CD4-positive, CD25-positive, alpha-beta regulatory T cell (primary cell): ENCODE data around the gene OAF. TPM values are rescaled to one million over a fixed set of nuclear protein-coding genes. Genes with fewer than 3 reads are reported as not detected.

Experiments used
- ATAC-seq, 2 donors: fragments of 150-1000 bp; cut with Tn5 transposase; one replicate each; pipeline ENCODE4 v1.10.0; 2021; ENCODE audit warnings: low read depth in 2 of 2, moderate number of reproducible peaks in 2 of 2, moderate library complexity in 1 of 2
- DNase-seq, 3 donors: peaks; one replicate each; pipeline versions ENCODE4 v3.0.0 to v3.0.0-alpha.2; 2012 to 2022; ENCODE audit warnings: mixed read lengths in 1 of 3
- H3K27ac ChIP-seq: one replicate; pipeline ENCODE4 v1.7.0; 2013; ENCODE audit warnings: mild to moderate bottlenecking, low read length; ENCODE audit not compliant: insufficient read depth, poor library complexity, severe bottlenecking
- H3K27me3 ChIP-seq: one replicate; pipeline ENCODE4 v1.7.0; 2013; ENCODE audit warnings: low read length; ENCODE audit not compliant: control insufficient read depth, insufficient read depth
- H3K36me3 ChIP-seq: one replicate; pipeline ENCODE4 v1.7.0; 2013; ENCODE audit warnings: mild to moderate bottlenecking, low read length, moderate library complexity; ENCODE audit not compliant: control insufficient read depth, insufficient read depth
- H3K4me1 ChIP-seq: 2 replicates; pipeline ENCODE4 v1.7.0; 2013; ENCODE audit warnings: mild to moderate bottlenecking, low read length; ENCODE audit not compliant: insufficient read depth, control insufficient read depth, poor library complexity, severe bottlenecking
- H3K4me3 ChIP-seq: one replicate; pipeline ENCODE4 v1.7.0; 2013; ENCODE audit warnings: low read depth, mild to moderate bottlenecking, low read length, moderate library complexity
- H3K9me3 ChIP-seq, 2 experiments: 1 replicate in 1 of 2; 2 replicates in 1 of 2; pipeline ENCODE4 v1.7.0; 2013; ENCODE audit warnings: low read length in 2 of 2, mild to moderate bottlenecking in 1 of 2, moderate library complexity in 1 of 2; ENCODE audit not compliant: control insufficient read depth in 2 of 2
- H3K27ac Mint-ChIP-seq, 3 donors: one replicate each; pipeline ENCODE4 v1.8.0; 2020 to 2022; ENCODE audit warnings: mild to moderate bottlenecking in 3 of 3, mixed read lengths in 3 of 3, moderate library complexity in 2 of 3
- H3K27me3 Mint-ChIP-seq: one replicate; pipeline ENCODE4 v1.8.0; 2022; ENCODE audit warnings: mild to moderate bottlenecking, mixed read lengths
- H3K36me3 Mint-ChIP-seq: one replicate; pipeline ENCODE4 v1.8.0; 2020; ENCODE audit warnings: mixed read lengths
- H3K4me1 Mint-ChIP-seq, 4 donors: one replicate each; pipeline ENCODE4 v1.8.0; 2020 to 2022; ENCODE audit warnings: mixed read lengths in 4 of 4, mild to moderate bottlenecking in 1 of 4
- H3K4me3 Mint-ChIP-seq, 4 donors: one replicate each; pipeline ENCODE4 v1.8.0; 2020 to 2022; ENCODE audit warnings: mild to moderate bottlenecking in 4 of 4, mixed read lengths in 4 of 4, moderate library complexity in 3 of 4
- H3K9me3 Mint-ChIP-seq, 7 donors: one replicate each; pipeline ENCODE4 v1.8.0; 2020 to 2022; ENCODE audit warnings: mixed read lengths in 7 of 7, mild to moderate bottlenecking in 3 of 7, moderate library complexity in 2 of 7
- polyA plus RNA-seq, 4 donors: library from polyadenylated mRNA; unstranded; fragments of 300-500 nt; fragmentation: Illumina TruSeq; gene quantifications; one replicate each; pipeline ENCODE4 v1.2.3, GENCODE V29; 2021
- total RNA-seq: library from RNA; stranded (reverse); gene quantifications from one replicate; pipeline ENCODE4 v1.2.3, GENCODE V29; 2022

The OAF gene
- total and polyA plus RNA-seq, 5 donors from 2014 or later = 0.38 to 1.2 (median 0.54) TPM

DNA sequence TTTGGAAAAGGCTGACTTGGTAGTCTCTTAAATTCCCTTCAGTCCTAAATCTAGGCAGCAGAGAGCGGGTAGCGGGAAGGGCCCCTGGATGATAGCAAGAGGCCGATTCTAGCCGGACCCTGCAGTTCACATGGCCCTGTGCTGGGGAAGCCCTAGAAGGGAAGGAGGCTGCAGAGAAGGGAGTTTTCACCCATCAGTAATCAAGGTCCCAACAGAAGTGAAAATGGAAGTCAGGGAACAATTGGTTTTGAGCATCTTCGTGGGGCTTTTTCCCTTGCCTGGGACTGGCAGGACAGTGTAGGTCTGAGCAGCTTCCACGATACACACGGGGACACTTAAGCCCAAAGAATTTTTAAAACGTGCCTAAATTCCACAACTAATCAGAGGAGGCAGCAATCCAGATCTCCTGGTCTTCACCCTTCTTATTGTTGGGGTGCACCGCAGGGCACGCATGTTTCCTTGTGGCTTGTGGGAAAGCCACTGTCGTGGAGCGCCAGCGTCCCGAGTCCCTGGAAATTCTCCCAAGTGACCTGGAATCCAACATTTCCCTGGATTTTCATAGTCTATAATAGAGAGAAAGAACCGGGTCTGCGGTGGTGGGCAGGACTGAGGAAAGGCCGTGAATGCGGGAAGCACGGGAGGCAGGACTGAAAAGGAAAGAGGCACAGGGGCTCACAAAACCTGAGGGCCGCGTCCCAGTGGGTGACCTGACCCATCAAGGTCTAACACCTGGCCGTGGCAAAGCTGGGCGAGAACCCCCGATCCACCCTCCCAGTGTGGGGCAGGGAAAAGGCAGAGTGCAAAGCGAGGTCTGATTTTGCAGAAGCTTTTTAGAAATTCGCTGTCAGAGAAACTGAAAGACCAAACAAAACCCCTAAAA, 846 bp upstream of the OAF start:
- Mint-ChIP-seq H3K4me3 (peak overlapping the region; percentile 85 to 89 (median 88)), H3K4me1 (peaks cover 0 to 23% (median 8%) of the 10 kb centered on the region in 4 donors), H3K27ac (peak overlapping the region in 2 of 3 donors; percentile 70 to 88), H3K36me3 (no peaks in the 10 kb centered on the region), H3K9me3 (peaks cover 0 to 6% (median 0%) of the 10 kb centered on the region in 7 donors), H3K27me3 (peaks cover 61% of the 10 kb centered on the region)
- Histone ChIP-seq H3K4me1 (peaks cover 13% of the 10 kb centered on the region), H3K27me3 (peaks cover 12% of the 10 kb centered on the region), H3K9me3 (no peaks in the 10 kb centered on the region), H3K27ac (no peak overlapping the region), H3K36me3 (no peaks in the 10 kb centered on the region), H3K4me3 (peak overlapping the region; percentile 59)
- DNase-seq = no peak
- ATAC-seq = no peak

DNA sequence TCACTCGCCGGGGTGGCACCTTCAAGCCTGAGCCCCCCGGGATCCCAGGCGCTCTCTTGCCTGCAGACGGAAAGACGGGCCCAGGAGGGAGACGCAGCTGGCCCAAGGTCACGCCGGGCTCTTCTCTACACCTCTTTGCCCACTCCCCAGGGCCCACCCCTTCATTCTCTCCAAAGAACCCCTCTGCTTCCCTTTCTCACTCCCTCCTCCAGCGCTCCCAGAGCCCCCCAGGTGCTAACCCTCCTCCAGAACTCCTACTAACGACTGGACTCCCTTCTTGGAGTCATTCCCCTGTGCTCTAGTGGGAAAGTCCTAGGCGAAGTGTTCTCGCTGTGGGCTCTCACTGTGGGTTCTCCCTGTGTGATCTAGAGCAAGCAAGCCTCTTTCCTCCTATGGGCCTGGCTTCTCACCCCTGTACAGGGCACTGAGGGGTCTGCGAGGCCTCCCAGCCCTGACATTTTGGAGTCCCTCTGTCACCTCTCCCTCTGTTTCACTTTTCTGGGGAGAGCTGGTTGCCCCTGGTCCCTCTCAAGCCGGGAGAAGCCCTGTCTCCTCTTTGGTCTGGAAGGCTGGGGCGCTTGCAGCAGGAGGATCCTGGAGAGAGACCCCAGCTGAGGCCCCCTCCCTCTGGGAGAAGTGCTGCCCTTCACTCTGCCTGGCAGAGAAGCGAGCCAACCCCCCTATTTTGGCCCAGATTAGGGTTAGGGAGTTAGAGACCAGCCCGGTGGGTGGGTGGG, 858 bp downstream of the OAF start:
- no peak overlapping the region for H3K27ac ChIP-seq
- ATAC-seq (no peak), DNase-seq (no peak)
- H3K4me1 Mint-ChIP-seq = peaks cover 0 to 23% (median 8%) of the 10 kb centered on the region in 4 donors
- peaks cover 13% of the 10 kb centered on the region for H3K4me1 ChIP-seq
- no peaks in the 10 kb centered on the region for H3K36me3 ChIP-seq
- H3K27ac Mint-ChIP-seq = peak overlapping the region; percentile 48 to 82 (median 80)
- H3K9me3 Mint-ChIP-seq = peaks cover 0 to 6% (median 0%) of the 10 kb centered on the region in 7 donors
- H3K36me3 Mint-ChIP-seq = no peaks in the 10 kb centered on the region
- peaks cover 58% of the 10 kb centered on the region for H3K27me3 Mint-ChIP-seq
- H3K27me3 ChIP-seq = peaks cover 10% of the 10 kb centered on the region
- H3K9me3 ChIP-seq = no peaks in the 10 kb centered on the region
- H3K4me3 Mint-ChIP-seq = peak overlapping the region; percentile 81 to 94 (median 91)
- no peak overlapping the region for H3K4me3 ChIP-seq

DNA sequence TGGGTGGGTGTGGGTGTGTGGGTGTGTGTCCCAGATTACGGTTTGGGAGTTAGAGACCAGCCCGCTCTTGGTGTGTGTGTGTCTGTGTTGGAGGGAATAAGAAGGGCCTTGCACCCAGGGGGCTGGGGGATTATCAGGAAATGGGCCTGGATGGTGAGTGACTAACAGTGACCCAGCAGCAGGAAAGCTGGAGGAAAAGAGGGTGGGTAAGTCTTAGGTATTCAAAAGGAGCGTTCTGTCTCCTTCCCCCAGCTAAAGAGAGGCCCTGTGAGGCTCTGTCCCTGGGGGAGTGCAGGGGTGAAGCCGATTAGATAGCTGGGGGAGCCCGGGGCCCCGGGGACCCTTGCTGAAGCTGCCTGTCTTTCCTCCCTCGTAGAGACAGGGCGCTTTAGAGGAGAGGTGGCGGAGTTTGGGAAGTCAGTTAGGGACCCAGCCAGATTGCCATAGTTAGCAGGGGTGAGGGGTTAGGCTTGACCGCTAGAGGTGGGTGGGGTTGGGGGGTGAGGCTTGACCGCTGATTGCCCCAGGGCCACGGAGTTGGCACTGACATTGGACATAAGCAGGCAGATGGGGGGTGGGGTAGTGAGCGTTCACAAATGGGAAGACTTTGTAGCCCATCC, 1.5 kb downstream of the OAF start:
- Histone ChIP-seq H3K36me3 (no peaks in the 10 kb centered on the region), H3K9me3 (no peaks in the 10 kb centered on the region), H3K4me3 (no peak overlapping the region), H3K4me1 (peaks cover 13% of the 10 kb centered on the region), H3K27me3 (peaks cover 10% of the 10 kb centered on the region), H3K27ac (no peak overlapping the region)
- peaks cover 0 to 23% (median 8%) of the 10 kb centered on the region in 4 donors for H3K4me1 Mint-ChIP-seq
- peaks cover 0 to 6% (median 0%) of the 10 kb centered on the region in 7 donors for H3K9me3 Mint-ChIP-seq
- H3K4me3 Mint-ChIP-seq = peak overlapping the region; percentile 61 to 81 (median 76)
- no peaks in the 10 kb centered on the region for H3K36me3 Mint-ChIP-seq
- H3K27ac Mint-ChIP-seq = no peak overlapping the region
- no peak for DNase-seq
- no peak for ATAC-seq
- peaks cover 54% of the 10 kb centered on the region for H3K27me3 Mint-ChIP-seq

DNA sequence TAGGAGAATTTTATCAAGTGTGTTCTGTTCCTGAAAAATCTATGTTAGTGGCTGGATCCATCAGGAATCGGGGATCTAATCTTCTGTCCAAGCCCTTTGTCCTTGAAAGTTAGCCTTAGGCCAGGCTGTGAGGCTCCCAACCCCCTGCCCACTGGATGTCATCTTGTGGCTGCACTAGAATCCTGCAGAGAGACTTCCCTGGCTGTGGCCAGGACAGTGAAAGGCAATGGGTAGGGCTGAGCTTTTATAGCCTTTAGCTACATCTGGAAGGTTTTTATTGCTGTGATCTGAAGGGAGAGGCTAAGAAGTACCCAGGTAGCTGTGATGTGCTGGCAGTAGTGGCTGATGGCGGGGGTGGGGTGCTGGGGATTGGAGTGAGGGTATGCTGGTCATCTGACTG, 2.1 kb downstream of the OAF start:
- Mint-ChIP-seq H3K27ac (no peak overlapping the region), H3K36me3 (no peaks in the 10 kb centered on the region)
- ATAC-seq = no peak

DNA sequence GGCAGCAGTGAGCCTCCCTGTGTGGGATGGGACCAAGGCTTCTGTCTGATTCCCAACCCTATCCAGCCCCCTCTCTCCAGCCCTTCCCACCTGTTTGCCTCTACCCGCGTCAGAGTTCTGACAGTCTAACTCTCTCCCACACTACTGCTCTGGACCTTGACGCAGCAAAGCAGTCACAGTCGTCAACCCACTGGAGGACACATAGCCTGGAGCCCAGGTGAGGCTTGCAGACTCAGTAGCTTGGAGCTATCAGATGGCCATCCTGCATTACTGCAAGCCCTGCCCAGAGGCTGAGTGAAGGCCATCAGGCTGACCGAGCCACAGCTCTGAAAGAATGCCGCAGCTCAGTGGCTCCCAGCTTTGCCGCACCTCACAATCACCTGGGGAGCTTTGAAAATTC, 3.7 kb downstream of the OAF start:
- Histone ChIP-seq H3K36me3 (no peaks in the 10 kb centered on the region), H3K27ac (no peak overlapping the region), H3K27me3 (peaks cover 4% of the 10 kb centered on the region), H3K9me3 (no peaks in the 10 kb centered on the region), H3K4me1 (peaks cover 13% of the 10 kb centered on the region), H3K4me3 (no peak overlapping the region)
- peak overlapping the region in 1 of 4 donors; percentile 43 for H3K4me3 Mint-ChIP-seq
- H3K36me3 Mint-ChIP-seq = no peaks in the 10 kb centered on the region
- H3K9me3 Mint-ChIP-seq = peaks cover 0 to 4% (median 0%) of the 10 kb centered on the region in 7 donors
- peaks cover 0 to 21% (median 8%) of the 10 kb centered on the region in 4 donors for H3K4me1 Mint-ChIP-seq
- peaks cover 32% of the 10 kb centered on the region for H3K27me3 Mint-ChIP-seq
- ATAC-seq (no peak), DNase-seq (no peak)
- H3K27ac Mint-ChIP-seq = no peak overlapping the region

More for the DNA sequence above, 2.1 kb downstream of the OAF start:
- no peak for DNase-seq
- Histone ChIP-seq H3K4me1 (peaks cover 13% of the 10 kb centered on the region), H3K36me3 (no peaks in the 10 kb centered on the region), H3K9me3 (no peaks in the 10 kb centered on the region), H3K4me3 (no peak overlapping the region), H3K27me3 (peaks cover 7% of the 10 kb centered on the region), H3K27ac (no peak overlapping the region)
- H3K27me3 Mint-ChIP-seq = peaks cover 49% of the 10 kb centered on the region
- peaks cover 0 to 23% (median 8%) of the 10 kb centered on the region in 4 donors for H3K4me1 Mint-ChIP-seq
- H3K4me3 Mint-ChIP-seq = peak overlapping the region in 3 of 4 donors; percentile 52 to 69 (median 61)
- H3K9me3 Mint-ChIP-seq = peaks cover 0 to 6% (median 0%) of the 10 kb centered on the region in 7 donors

DNA sequence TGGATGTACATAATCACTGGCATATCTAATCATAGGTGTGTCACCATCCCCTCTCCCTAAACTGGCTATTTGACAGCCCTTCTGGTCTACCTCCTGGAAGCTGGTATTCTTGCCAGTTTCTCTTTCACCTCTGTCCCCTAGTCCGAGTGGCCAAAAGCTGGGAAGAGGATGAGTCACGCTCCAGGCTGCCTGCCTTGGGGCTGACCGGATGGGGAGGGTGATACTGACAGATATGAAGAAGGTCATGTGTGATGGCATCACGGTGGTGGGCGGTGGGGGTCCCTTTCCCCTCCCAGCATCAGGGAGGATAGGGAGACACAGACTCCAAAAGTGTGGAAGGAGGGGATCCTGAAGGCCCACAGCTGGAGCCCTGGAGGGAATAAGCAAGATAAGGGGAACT, 4.8 kb downstream of the OAF start:
- Mint-ChIP-seq H3K9me3 (peaks cover 0 to 3% (median 0%) of the 10 kb centered on the region in 7 donors), H3K4me1 (peaks cover 0 to 12% (median 1%) of the 10 kb centered on the region in 4 donors), H3K27ac (no peak overlapping the region), H3K27me3 (peaks cover 28% of the 10 kb centered on the region), H3K36me3 (no peaks in the 10 kb centered on the region), H3K4me3 (no peak overlapping the region)
- H3K27ac ChIP-seq = no peak overlapping the region
- no peaks in the 10 kb centered on the region for H3K36me3 ChIP-seq
- no peak overlapping the region for H3K4me3 ChIP-seq
- DNase-seq (no peak), ATAC-seq (no peak)
- peaks cover 6% of the 10 kb centered on the region for H3K4me1 ChIP-seq
- H3K9me3 ChIP-seq = no peaks in the 10 kb centered on the region
- H3K27me3 ChIP-seq = peaks cover 2% of the 10 kb centered on the region

DNA sequence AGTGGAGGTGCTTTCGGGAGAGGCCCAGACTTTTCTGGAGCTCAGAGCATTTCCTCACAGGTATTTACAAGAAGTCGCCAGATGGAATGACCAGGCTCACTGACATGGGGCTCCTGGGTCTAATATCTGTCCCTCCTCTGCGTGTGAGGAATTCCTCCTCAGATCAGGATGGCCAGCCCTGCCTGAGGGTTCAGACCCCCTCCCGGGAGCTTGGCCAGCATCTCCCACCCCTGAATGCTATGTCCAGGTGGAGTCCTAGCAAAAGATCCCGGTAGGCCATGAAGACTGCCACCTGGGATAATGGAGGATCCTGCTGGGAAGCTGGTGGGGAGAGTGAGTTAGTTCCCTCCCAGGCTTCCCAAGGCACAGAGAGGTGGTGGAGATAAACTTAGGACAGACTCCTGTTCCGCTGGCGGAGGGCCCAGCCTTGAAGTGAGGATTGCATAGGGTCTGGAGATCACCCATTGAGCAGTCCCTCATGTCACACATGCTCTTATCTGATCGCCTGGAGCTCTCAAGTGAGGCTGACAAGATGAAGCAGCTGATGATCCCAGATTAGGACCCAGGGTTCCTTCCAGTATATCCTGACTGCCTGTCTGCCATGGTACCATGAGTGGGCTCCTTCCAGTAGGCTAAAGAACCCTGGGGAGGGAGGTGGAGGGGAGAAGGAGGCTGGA, 5.7 kb downstream of the OAF start:
- Mint-ChIP-seq H3K27me3 (peaks cover 26% of the 10 kb centered on the region), H3K27ac (no peak overlapping the region), H3K9me3 (peaks cover 0 to 3% (median 0%) of the 10 kb centered on the region in 7 donors), H3K4me1 (peaks cover 0 to 10% (median 1%) of the 10 kb centered on the region in 4 donors), H3K4me3 (no peak overlapping the region), H3K36me3 (no peaks in the 10 kb centered on the region)
- H3K36me3 ChIP-seq = no peaks in the 10 kb centered on the region
- H3K4me3 ChIP-seq = no peak overlapping the region
- no peak overlapping the region for H3K27ac ChIP-seq
- H3K9me3 ChIP-seq = no peaks in the 10 kb centered on the region
- DNase-seq (no peak), ATAC-seq (no peak)
- H3K27me3 ChIP-seq = peaks cover 2% of the 10 kb centered on the region
- H3K4me1 ChIP-seq = peaks cover 3% of the 10 kb centered on the region
